ENCODE results near the gene CDHR2.

DNA sequence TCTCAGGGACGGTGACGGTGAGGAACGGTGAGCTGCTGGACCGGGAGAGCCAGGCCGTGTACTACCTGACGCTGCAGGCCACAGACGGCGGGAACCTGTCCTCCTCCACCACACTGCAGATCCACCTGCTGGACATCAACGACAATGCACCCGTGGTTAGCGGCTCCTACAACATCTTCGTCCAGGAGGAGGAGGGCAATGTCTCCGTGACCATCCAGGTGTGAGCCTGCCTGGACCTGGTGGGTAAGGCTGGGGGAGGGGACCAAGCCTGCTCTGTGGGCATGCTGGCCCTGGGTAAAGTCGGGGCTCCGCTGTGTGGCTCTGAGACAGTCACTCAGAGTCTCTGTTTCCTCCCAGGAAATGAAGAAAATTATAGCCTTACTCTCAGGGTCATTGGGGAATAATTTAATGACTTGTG, 29.3 kb downstream of the CDHR2 start:
- TF ChIP-seq, protein P1, sequence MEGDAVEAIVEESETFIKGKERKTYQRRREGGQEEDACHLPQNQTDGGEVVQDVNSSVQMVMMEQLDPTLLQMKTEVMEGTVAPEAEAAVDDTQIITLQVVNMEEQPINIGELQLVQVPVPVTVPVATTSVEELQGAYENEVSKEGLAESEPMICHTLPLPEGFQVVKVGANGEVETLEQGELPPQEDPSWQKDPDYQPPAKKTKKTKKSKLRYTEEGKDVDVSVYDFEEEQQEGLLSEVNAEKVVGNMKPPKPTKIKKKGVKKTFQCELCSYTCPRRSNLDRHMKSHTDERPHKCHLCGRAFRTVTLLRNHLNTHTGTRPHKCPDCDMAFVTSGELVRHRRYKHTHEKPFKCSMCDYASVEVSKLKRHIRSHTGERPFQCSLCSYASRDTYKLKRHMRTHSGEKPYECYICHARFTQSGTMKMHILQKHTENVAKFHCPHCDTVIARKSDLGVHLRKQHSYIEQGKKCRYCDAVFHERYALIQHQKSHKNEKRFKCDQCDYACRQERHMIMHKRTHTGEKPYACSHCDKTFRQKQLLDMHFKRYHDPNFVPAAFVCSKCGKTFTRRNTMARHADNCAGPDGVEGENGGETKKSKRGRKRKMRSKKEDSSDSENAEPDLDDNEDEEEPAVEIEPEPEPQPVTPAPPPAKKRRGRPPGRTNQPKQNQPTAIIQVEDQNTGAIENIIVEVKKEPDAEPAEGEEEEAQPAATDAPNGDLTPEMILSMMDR (IDR thresholded peaks at IDR 0.05) = peak in 2 of 3 experiments; percentile 39 to 59
- TF ChIP-seq POLR2A (IDR thresholded peaks at IDR 0.05) = no peak

Data from testis (tissue), 2 donors.